ENCODE results near the gene KRT23. TPM values are rescaled to one million over a fixed set of nuclear protein-coding genes. Genes with fewer than 3 reads are reported as not detected.
A peak's percentile ranks its signal among the peaks of the same experiment; 100 is the strongest.

KRT23 gene
- total and polyA plus RNA-seq, 5 donors from 2014 or later: not detected

GRCh38 chr17:40975516-40975915 lies 38.1 kb upstream of the KRT23 start:
- H3K27ac ChIP-seq (ENCODE audit: insufficient read depth, low read length, poor library complexity, severe bottlenecking): no peak overlapping the region

GRCh38 chr17:40974366-40974765 lies 36.9 kb upstream of the KRT23 start:
- Histone ChIP-seq H3K27ac (ENCODE audit: insufficient read depth, low read length, poor library complexity, severe bottlenecking) (no peak overlapping the region), H3K4me3 (ENCODE audit: low read depth, low read length) (no peak overlapping the region), H3K36me3 (ENCODE audit: control insufficient read depth, insufficient read depth, low read length) (no peaks in the 10 kb centered on the region), H3K4me1 (ENCODE audit: control insufficient read depth, insufficient read depth, low read length, poor library complexity, severe bottlenecking) (no peaks in the 10 kb centered on the region), H3K27me3 (ENCODE audit: control insufficient read depth, insufficient read depth, low read length) (peaks cover 8% of the 10 kb centered on the region), H3K9me3 (ENCODE audit: control insufficient read depth in 2 of 2, low read length in 2 of 2) (no peaks in the 10 kb centered on the region)
- ATAC-seq (ENCODE audit: low read depth in 2 of 2): no peak
- peaks cover 32% of the 10 kb centered on the region for H3K27me3 Mint-ChIP-seq
- H3K9me3 Mint-ChIP-seq: peaks cover 0 to 1% (median 0%) of the 10 kb centered on the region in 7 donors
- no peak for DNase-seq
- no peaks in the 10 kb centered on the region for H3K36me3 Mint-ChIP-seq
- no peak overlapping the region for H3K4me3 Mint-ChIP-seq
- H3K4me1 Mint-ChIP-seq: no peaks in the 10 kb centered on the region
- no peak overlapping the region for H3K27ac Mint-ChIP-seq

More at GRCh38 chr17:40975516-40975915, 38.1 kb upstream of the KRT23 start:
- peaks cover 30% of the 10 kb centered on the region for H3K27me3 Mint-ChIP-seq
- no peaks in the 10 kb centered on the region for H3K4me1 Mint-ChIP-seq
- no peak overlapping the region for H3K4me3 ChIP-seq (ENCODE audit: low read depth, low read length)
- H3K9me3 Mint-ChIP-seq: peaks cover 0 to 1% (median 0%) of the 10 kb centered on the region in 7 donors
- peaks cover 8% of the 10 kb centered on the region for H3K27me3 ChIP-seq (ENCODE audit: control insufficient read depth, insufficient read depth, low read length)
- H3K4me1 ChIP-seq (ENCODE audit: control insufficient read depth, insufficient read depth, low read length, poor library complexity, severe bottlenecking): no peaks in the 10 kb centered on the region
- no peak overlapping the region for H3K4me3 Mint-ChIP-seq
- H3K27ac Mint-ChIP-seq: no peak overlapping the region
- H3K36me3 ChIP-seq (ENCODE audit: control insufficient read depth, insufficient read depth, low read length): no peaks in the 10 kb centered on the region
- no peak for ATAC-seq (ENCODE audit: low read depth in 2 of 2)
- DNase-seq: no peak
- no peaks in the 10 kb centered on the region for H3K36me3 Mint-ChIP-seq
- H3K9me3 ChIP-seq (ENCODE audit: control insufficient read depth in 2 of 2, low read length in 2 of 2): no peaks in the 10 kb centered on the region

GRCh38 chr17:40967582-40967981 lies 30.1 kb upstream of the KRT23 start:
- no peak for ATAC-seq (ENCODE audit: low read depth in 2 of 2)

GRCh38 chr17:40966848-40967247 lies 29.4 kb upstream of the KRT23 start, which contains the start of gene KRT39:
TSS of gene KRT39 (minus strand) at chr17:40966948. CDS start at chr17:40966856, 92 bp downstream.
- Histone ChIP-seq H3K4me3 (ENCODE audit: low read depth, low read length) (no peak within 1 kb of the TSS), H3K36me3 (ENCODE audit: control insufficient read depth, insufficient read depth, low read length) (no peaks in the 10 kb centered on the region), H3K9me3 (ENCODE audit: control insufficient read depth in 2 of 2, low read length in 2 of 2) (no peaks in the 10 kb centered on the region), H3K27me3 (ENCODE audit: control insufficient read depth, insufficient read depth, low read length) (peaks cover 4% of the 10 kb centered on the region), H3K27ac (ENCODE audit: insufficient read depth, low read length, poor library complexity, severe bottlenecking) (no peak within 1 kb of the TSS), H3K4me1 (ENCODE audit: control insufficient read depth, insufficient read depth, low read length, poor library complexity, severe bottlenecking) (no peaks in the 10 kb centered on the region)
- DNase-seq (no peak), ATAC-seq (ENCODE audit: low read depth in 2 of 2) (no peak)
- no peak within 1 kb of the TSS for H3K4me3 Mint-ChIP-seq
- no peak within 1 kb of the TSS for H3K27ac Mint-ChIP-seq
- H3K4me1 Mint-ChIP-seq: peaks cover 0 to 3% (median 0%) of the 10 kb centered on the region in 4 donors
- H3K27me3 Mint-ChIP-seq: peaks cover 39% of the 10 kb centered on the region
- H3K9me3 Mint-ChIP-seq: peaks cover 0 to 1% (median 0%) of the 10 kb centered on the region in 7 donors
- H3K36me3 Mint-ChIP-seq: no peaks in the 10 kb centered on the region

More at GRCh38 chr17:40967582-40967981, 30.1 kb upstream of the KRT23 start:
- no peaks in the 10 kb centered on the region for H3K36me3 ChIP-seq (ENCODE audit: control insufficient read depth, insufficient read depth, low read length)
- Mint-ChIP-seq H3K4me1 (peaks cover 0 to 3% (median 0%) of the 10 kb centered on the region in 4 donors), H3K36me3 (no peaks in the 10 kb centered on the region), H3K4me3 (no peak overlapping the region), H3K27me3 (peaks cover 43% of the 10 kb centered on the region), H3K9me3 (peaks cover 0 to 1% (median 0%) of the 10 kb centered on the region in 7 donors), H3K27ac (no peak overlapping the region)
- DNase-seq: no peak
- no peaks in the 10 kb centered on the region for H3K4me1 ChIP-seq (ENCODE audit: control insufficient read depth, insufficient read depth, low read length, poor library complexity, severe bottlenecking)
- no peaks in the 10 kb centered on the region for H3K9me3 ChIP-seq (ENCODE audit: control insufficient read depth in 2 of 2, low read length in 2 of 2)
- no peak overlapping the region for H3K27ac ChIP-seq (ENCODE audit: insufficient read depth, low read length, poor library complexity, severe bottlenecking)
- H3K27me3 ChIP-seq (ENCODE audit: control insufficient read depth, insufficient read depth, low read length): peaks cover 5% of the 10 kb centered on the region
- no peak overlapping the region for H3K4me3 ChIP-seq (ENCODE audit: low read depth, low read length)

- Histone ChIP-seq H3K4me3 (ENCODE audit: low read depth, low read length) (no peak overlapping the region), H3K27me3 (ENCODE audit: control insufficient read depth, insufficient read depth, low read length) (peaks cover 11% of the 10 kb centered on the region), H3K4me1 (ENCODE audit: control insufficient read depth, insufficient read depth, low read length, poor library complexity, severe bottlenecking) (no peaks in the 10 kb centered on the region), H3K27ac (ENCODE audit: insufficient read depth, low read length, poor library complexity, severe bottlenecking) (no peak overlapping the region), H3K9me3 (ENCODE audit: control insufficient read depth in 2 of 2, low read length in 2 of 2) (no peaks in the 10 kb centered on the region), H3K36me3 (ENCODE audit: control insufficient read depth, insufficient read depth, low read length) (no peaks in the 10 kb centered on the region)
- Mint-ChIP-seq H3K36me3 (no peaks in the 10 kb centered on the region), H3K4me3 (no peak overlapping the region), H3K4me1 (peaks cover 0 to 3% (median 0%) of the 10 kb centered on the region in 4 donors), H3K27me3 (peaks cover 44% of the 10 kb centered on the region), H3K27ac (no peak overlapping the region), H3K9me3 (no peaks in the 10 kb centered on the region)
- ATAC-seq (ENCODE audit: low read depth in 2 of 2) (no peak), DNase-seq (peak in 2 of 3 donors; percentile 6 to 29)
Measured at GRCh38 chr17:40963838-40964237, 26.4 kb upstream of the KRT23 start.

GRCh38 chr17:40962059-40962561 lies 24.7 kb upstream of the KRT23 start:
- Mint-ChIP-seq H3K4me3 (no peak overlapping the region), H3K27me3 (peaks cover 37% of the 10 kb centered on the region), H3K4me1 (peaks cover 0 to 3% (median 0%) of the 10 kb centered on the region in 4 donors), H3K36me3 (no peaks in the 10 kb centered on the region), H3K9me3 (peaks cover 0 to 2% (median 0%) of the 10 kb centered on the region in 7 donors), H3K27ac (no peak overlapping the region)
- Histone ChIP-seq H3K4me1 (ENCODE audit: control insufficient read depth, insufficient read depth, low read length, poor library complexity, severe bottlenecking) (no peaks in the 10 kb centered on the region), H3K4me3 (ENCODE audit: low read depth, low read length) (no peak overlapping the region), H3K9me3 (ENCODE audit: control insufficient read depth in 2 of 2, low read length in 2 of 2) (no peaks in the 10 kb centered on the region), H3K27ac (ENCODE audit: insufficient read depth, low read length, poor library complexity, severe bottlenecking) (no peak overlapping the region), H3K36me3 (ENCODE audit: control insufficient read depth, insufficient read depth, low read length) (no peaks in the 10 kb centered on the region), H3K27me3 (ENCODE audit: control insufficient read depth, insufficient read depth, low read length) (peaks cover 11% of the 10 kb centered on the region)
- DNase-seq (no peak), ATAC-seq (ENCODE audit: low read depth in 2 of 2) (no peak)

- Histone ChIP-seq H3K36me3 (ENCODE audit: control insufficient read depth, insufficient read depth, low read length) (no peaks in the 10 kb centered on the region), H3K4me1 (ENCODE audit: control insufficient read depth, insufficient read depth, low read length, poor library complexity, severe bottlenecking) (no peaks in the 10 kb centered on the region), H3K27me3 (ENCODE audit: control insufficient read depth, insufficient read depth, low read length) (peaks cover 11% of the 10 kb centered on the region), H3K27ac (ENCODE audit: insufficient read depth, low read length, poor library complexity, severe bottlenecking) (no peak overlapping the region), H3K9me3 (ENCODE audit: control insufficient read depth in 2 of 2, low read length in 2 of 2) (no peaks in the 10 kb centered on the region), H3K4me3 (ENCODE audit: low read depth, low read length) (no peak overlapping the region)
- Mint-ChIP-seq H3K27me3 (peaks cover 33% of the 10 kb centered on the region), H3K9me3 (peaks cover 0 to 2% (median 0%) of the 10 kb centered on the region in 7 donors), H3K4me1 (peaks cover 0 to 3% (median 0%) of the 10 kb centered on the region in 4 donors), H3K36me3 (no peaks in the 10 kb centered on the region), H3K4me3 (no peak overlapping the region), H3K27ac (no peak overlapping the region)
- ATAC-seq (ENCODE audit: low read depth in 2 of 2): no peak
- no peak for DNase-seq
Measured at GRCh38 chr17:40961591-40961990, 24.1 kb upstream of the KRT23 start.

GRCh38 chr17:40960144-40960543 lies 22.7 kb upstream of the KRT23 start:
- no peaks in the 10 kb centered on the region for H3K9me3 ChIP-seq (ENCODE audit: control insufficient read depth in 2 of 2, low read length in 2 of 2)
- no peak for ATAC-seq (ENCODE audit: low read depth in 2 of 2)

More at GRCh38 chr17:40960144-40960543, 22.7 kb upstream of the KRT23 start:
- H3K9me3 Mint-ChIP-seq: peaks cover 0 to 2% (median 0%) of the 10 kb centered on the region in 7 donors
- no peak overlapping the region for H3K4me3 Mint-ChIP-seq
- Histone ChIP-seq H3K4me1 (ENCODE audit: control insufficient read depth, insufficient read depth, low read length, poor library complexity, severe bottlenecking) (no peaks in the 10 kb centered on the region), H3K27me3 (ENCODE audit: control insufficient read depth, insufficient read depth, low read length) (peaks cover 11% of the 10 kb centered on the region), H3K27ac (ENCODE audit: insufficient read depth, low read length, poor library complexity, severe bottlenecking) (no peak overlapping the region), H3K36me3 (ENCODE audit: control insufficient read depth, insufficient read depth, low read length) (no peaks in the 10 kb centered on the region), H3K4me3 (ENCODE audit: low read depth, low read length) (no peak overlapping the region)
- H3K4me1 Mint-ChIP-seq: peaks cover 0 to 3% (median 0%) of the 10 kb centered on the region in 4 donors
- H3K27ac Mint-ChIP-seq: no peak overlapping the region
- no peak for DNase-seq
- no peaks in the 10 kb centered on the region for H3K36me3 Mint-ChIP-seq
- H3K27me3 Mint-ChIP-seq: peaks cover 30% of the 10 kb centered on the region
